ENCODE data around the gene PLA2G2A. TPM values are rescaled to one million over a fixed set of nuclear protein-coding genes. Genes with fewer than 3 reads are reported as not detected.
A peak's percentile ranks its signal among the peaks of the same experiment; 100 is the strongest.
"Not testable (repeated sequence)": the region's sequence is repeated elsewhere in the genome, so short reads cannot be mapped to it uniquely, and the experiment has no call there.

PLA2G2A gene
- total and polyA plus RNA-seq, 4 donors: 441 to 1,724 (median 1,565) TPM; not detected in 1

DNA sequence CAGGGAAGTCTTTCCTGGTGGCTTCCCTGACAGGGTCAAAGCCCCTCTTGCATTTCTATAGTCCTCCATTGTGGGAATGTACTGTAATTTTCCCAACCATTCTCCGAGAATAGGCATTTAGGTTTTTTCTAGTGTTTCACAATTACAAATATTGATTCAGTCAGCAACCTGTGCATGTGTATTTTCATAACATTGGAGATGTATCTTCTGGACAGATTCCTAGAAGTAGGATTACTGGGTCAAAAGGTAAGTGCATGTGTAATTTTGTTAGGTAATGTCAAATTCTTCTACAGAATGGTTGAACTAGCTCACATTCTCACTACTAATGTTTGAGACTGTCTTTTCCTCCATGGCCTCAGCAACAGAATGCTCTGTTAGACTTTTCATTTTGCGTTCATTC lies 8.3 kb upstream of the PLA2G2A start:
- TF ChIP-seq FOXA1 (IDR thresholded peaks at IDR 0.05): peak; percentile 36
- TF ChIP-seq TAF1 (conservative IDR thresholded peaks at IDR 0.05): no peak
- no peak for TF ChIP-seq SP1 (IDR thresholded peaks at IDR 0.05)
- TF ChIP-seq JUND (IDR thresholded peaks at IDR 0.05): peak in 1 of 2 donors; percentile 42
- TF ChIP-seq RXRA (IDR thresholded peaks at IDR 0.05): peak; percentile 54 to 85
- TF ChIP-seq, protein P1, sequence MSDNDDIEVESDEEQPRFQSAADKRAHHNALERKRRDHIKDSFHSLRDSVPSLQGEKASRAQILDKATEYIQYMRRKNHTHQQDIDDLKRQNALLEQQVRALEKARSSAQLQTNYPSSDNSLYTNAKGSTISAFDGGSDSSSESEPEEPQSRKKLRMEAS (IDR thresholded peaks at IDR 0.05): peak; percentile 26
- TF ChIP-seq HNF4A (conservative IDR thresholded peaks at IDR 0.05): peak in 1 of 2 donors; percentile 62
- peak; percentile 34 for TF ChIP-seq FOXA2 (IDR thresholded peaks at IDR 0.05)
- TF ChIP-seq HNF4G (IDR thresholded peaks at IDR 0.05): no peak
- no peak for TF ChIP-seq ATF3 (IDR thresholded peaks at IDR 0.05)
- TF ChIP-seq YY1 (IDR thresholded peaks at IDR 0.05): no peak
- no peak for TF ChIP-seq NR2F2 (IDR thresholded peaks at IDR 0.05)
- no peak for TF ChIP-seq RAD21 (IDR thresholded peaks at IDR 0.05)
- TF ChIP-seq CTCF (IDR thresholded peaks at IDR 0.05; ENCODE audit: low read depth, low read length, missing input control): no peak
- H3K9me3 ChIP-seq (ENCODE audit: control insufficient read depth in 4 of 4, low read length in 3 of 4): no peaks in the 10 kb centered on the region
- DNase-seq (ENCODE audit: low spot score): no peak
- H3K4me1 ChIP-seq (ENCODE audit: control insufficient read depth in 4 of 4, insufficient read depth in 4 of 4, low read length in 3 of 4): peaks cover 0 to 13% (median 9%) of the 10 kb centered on the region in 4 donors
- WGBS: 48% methylated on average over 2 of the region's 2 CpGs
- H3K9ac ChIP-seq (ENCODE audit: low read depth in 1 of 2, low read length in 2 of 2): no peak overlapping the region
- H3K27me3 ChIP-seq (ENCODE audit: control insufficient read depth in 4 of 4, insufficient read depth in 4 of 4, low read length in 3 of 4): no peaks in the 10 kb centered on the region
- no peak overlapping the region for H3K4me3 ChIP-seq (ENCODE audit: low read depth in 1 of 3, low read length in 3 of 3)
- no peaks in the 10 kb centered on the region for H3K36me3 ChIP-seq (ENCODE audit: control insufficient read depth in 4 of 4, insufficient read depth in 3 of 4, low read depth in 1 of 4, low read length in 3 of 4)
- H3K27ac ChIP-seq (ENCODE audit: low read depth in 1 of 2, low read length in 2 of 2): no peak overlapping the region

- not testable (repeated sequence) for DNase-seq (ENCODE audit: low spot score); H3K36me3 ChIP-seq (ENCODE audit: control insufficient read depth in 4 of 4, insufficient read depth in 3 of 4, low read depth in 1 of 4, low read length in 3 of 4); H3K27ac ChIP-seq (ENCODE audit: low read depth in 1 of 2, low read length in 2 of 2); H3K9ac ChIP-seq (ENCODE audit: low read depth in 1 of 2, low read length in 2 of 2); H3K4me3 ChIP-seq (ENCODE audit: low read depth in 1 of 3, low read length in 3 of 3); H3K27me3 ChIP-seq (ENCODE audit: control insufficient read depth in 4 of 4, insufficient read depth in 4 of 4, low read length in 3 of 4); H3K9me3 ChIP-seq (ENCODE audit: control insufficient read depth in 4 of 4, low read length in 3 of 4)
- 96% methylated on average over 32 of the region's 32 CpGs for WGBS
- peaks cover 2 to 20% (median 15%) of the 10 kb centered on the region in 4 donors for H3K4me1 ChIP-seq (ENCODE audit: control insufficient read depth in 4 of 4, insufficient read depth in 4 of 4, low read length in 3 of 4)
Measured at GRCh38 chr1:19984409-19985016, 5.1 kb upstream of the PLA2G2A start.

DNA sequence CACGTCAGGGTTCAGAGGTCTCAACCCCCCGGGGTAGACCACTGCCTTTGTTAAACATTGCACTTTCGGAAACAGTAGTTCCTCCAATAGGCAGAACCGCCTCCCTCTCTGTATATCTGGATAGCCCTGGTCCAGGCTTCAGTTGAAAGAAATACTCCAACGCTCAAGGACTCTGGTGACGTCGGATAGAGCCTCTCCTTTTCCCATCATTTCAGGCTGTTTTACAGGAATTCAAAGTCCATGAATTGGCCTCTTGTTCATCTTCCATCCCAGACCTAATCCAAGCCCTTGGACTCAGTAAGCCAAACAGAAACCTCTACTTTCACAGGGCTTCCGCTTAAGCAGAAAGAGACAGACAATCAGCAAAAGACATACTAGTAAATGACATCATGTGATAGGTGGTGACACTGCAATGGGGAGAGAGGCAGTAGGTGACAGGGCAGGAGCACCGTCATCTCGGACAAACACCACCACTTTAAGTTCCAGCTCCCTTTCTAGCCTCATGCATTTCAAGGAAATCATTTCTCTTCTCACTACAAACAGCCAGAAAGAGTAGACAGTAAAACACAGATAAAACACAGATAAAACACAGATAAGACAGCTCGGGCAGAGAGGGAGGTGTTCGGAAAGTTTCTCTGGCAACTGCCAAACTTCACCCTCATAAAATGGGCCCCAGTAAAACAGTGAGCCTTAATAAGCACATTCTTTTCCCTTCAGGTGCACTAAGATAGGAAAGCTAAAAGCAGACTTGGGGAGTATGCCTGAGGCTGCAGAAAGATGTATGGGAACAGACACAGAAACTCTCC lies 2.3 kb upstream of the PLA2G2A start:
- WGBS: 51% methylated on average over 12 of the region's 12 CpGs
- H3K9ac ChIP-seq (ENCODE audit: low read depth in 1 of 2, low read length in 2 of 2): no peak overlapping the region
- H3K27ac ChIP-seq (ENCODE audit: low read depth in 1 of 2, low read length in 2 of 2): peak overlapping the region in 1 of 2 donors; percentile 28

More for the DNA sequence above, 2.3 kb upstream of the PLA2G2A start:
- Histone ChIP-seq H3K36me3 (ENCODE audit: control insufficient read depth in 4 of 4, insufficient read depth in 3 of 4, low read depth in 1 of 4, low read length in 3 of 4) (no peaks in the 10 kb centered on the region), H3K27me3 (ENCODE audit: control insufficient read depth in 4 of 4, insufficient read depth in 4 of 4, low read length in 3 of 4) (no peaks in the 10 kb centered on the region), H3K9me3 (ENCODE audit: control insufficient read depth in 4 of 4, low read length in 3 of 4) (no peaks in the 10 kb centered on the region), H3K4me3 (ENCODE audit: low read depth in 1 of 3, low read length in 3 of 3) (no peak overlapping the region), H3K4me1 (ENCODE audit: control insufficient read depth in 4 of 4, insufficient read depth in 4 of 4, low read length in 3 of 4) (peaks cover 2 to 30% (median 14%) of the 10 kb centered on the region in 4 donors)
- no peak for DNase-seq (ENCODE audit: low spot score)
- peak in 1 of 2 donors; percentile 16 for TF ChIP-seq JUND (IDR thresholded peaks at IDR 0.05)
- TF ChIP-seq GABPA (IDR thresholded peaks at IDR 0.05 in 1 of 2, conservative IDR thresholded peaks at IDR 0.05 in 1 of 2): no peak
- TF ChIP-seq YY1 (IDR thresholded peaks at IDR 0.05): peak; percentile 10
- TF ChIP-seq, protein P2, sequence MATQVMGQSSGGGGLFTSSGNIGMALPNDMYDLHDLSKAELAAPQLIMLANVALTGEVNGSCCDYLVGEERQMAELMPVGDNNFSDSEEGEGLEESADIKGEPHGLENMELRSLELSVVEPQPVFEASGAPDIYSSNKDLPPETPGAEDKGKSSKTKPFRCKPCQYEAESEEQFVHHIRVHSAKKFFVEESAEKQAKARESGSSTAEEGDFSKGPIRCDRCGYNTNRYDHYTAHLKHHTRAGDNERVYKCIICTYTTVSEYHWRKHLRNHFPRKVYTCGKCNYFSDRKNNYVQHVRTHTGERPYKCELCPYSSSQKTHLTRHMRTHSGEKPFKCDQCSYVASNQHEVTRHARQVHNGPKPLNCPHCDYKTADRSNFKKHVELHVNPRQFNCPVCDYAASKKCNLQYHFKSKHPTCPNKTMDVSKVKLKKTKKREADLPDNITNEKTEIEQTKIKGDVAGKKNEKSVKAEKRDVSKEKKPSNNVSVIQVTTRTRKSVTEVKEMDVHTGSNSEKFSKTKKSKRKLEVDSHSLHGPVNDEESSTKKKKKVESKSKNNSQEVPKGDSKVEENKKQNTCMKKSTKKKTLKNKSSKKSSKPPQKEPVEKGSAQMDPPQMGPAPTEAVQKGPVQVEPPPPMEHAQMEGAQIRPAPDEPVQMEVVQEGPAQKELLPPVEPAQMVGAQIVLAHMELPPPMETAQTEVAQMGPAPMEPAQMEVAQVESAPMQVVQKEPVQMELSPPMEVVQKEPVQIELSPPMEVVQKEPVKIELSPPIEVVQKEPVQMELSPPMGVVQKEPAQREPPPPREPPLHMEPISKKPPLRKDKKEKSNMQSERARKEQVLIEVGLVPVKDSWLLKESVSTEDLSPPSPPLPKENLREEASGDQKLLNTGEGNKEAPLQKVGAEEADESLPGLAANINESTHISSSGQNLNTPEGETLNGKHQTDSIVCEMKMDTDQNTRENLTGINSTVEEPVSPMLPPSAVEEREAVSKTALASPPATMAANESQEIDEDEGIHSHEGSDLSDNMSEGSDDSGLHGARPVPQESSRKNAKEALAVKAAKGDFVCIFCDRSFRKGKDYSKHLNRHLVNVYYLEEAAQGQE (IDR thresholded peaks at IDR 0.05): peak; percentile 13
- TF ChIP-seq HNF4A (conservative IDR thresholded peaks at IDR 0.05): peak in 1 of 2 donors; percentile 73
- peak in 1 of 2 donors; percentile 66 for TF ChIP-seq RXRA (IDR thresholded peaks at IDR 0.05)
